Ectodermal cell (in vitro differentiated cells): ENCODE data around the gene PKN3.

Experiments
- H3K27ac ChIP-seq: 2 replicates; pipeline ENCODE4 v1.7.0; 2013; ENCODE audit warnings: mild to moderate bottlenecking, low read depth, low read length; ENCODE audit not compliant: insufficient read depth, poor library complexity, severe bottlenecking
- H3K27me3 ChIP-seq: 2 replicates; pipeline ENCODE4 v1.7.0; 2013; ENCODE audit warnings: mild to moderate bottlenecking, low read length; ENCODE audit not compliant: insufficient read depth, control insufficient read depth, poor library complexity, severe bottlenecking
- H3K36me3 ChIP-seq: one replicate; pipeline ENCODE4 v1.7.0; 2013; ENCODE audit warnings: low read length; ENCODE audit not compliant: control insufficient read depth, insufficient read depth
- H3K4me1 ChIP-seq: one replicate; pipeline ENCODE4 v1.7.0; 2013; ENCODE audit warnings: low read length; ENCODE audit not compliant: control insufficient read depth, insufficient read depth
- H3K4me3 ChIP-seq: 2 replicates; pipeline ENCODE4 v1.7.0; 2013; ENCODE audit warnings: low read depth, low read length, control low read depth; ENCODE audit not compliant: insufficient read depth
- H3K9me3 ChIP-seq: 2 replicates; pipeline ENCODE4 v1.7.0; 2013; ENCODE audit warnings: mild to moderate bottlenecking, low read length, moderate library complexity; ENCODE audit not compliant: control insufficient read depth
- WGBS, 2 experiments: methylation state at CpG; one replicate each; pipeline ENCODE4 v1.1.7; 2013; ENCODE audit warnings: missing lambda C conversion rate in 2 of 2; 5-methylcytosine and 5-hydroxymethylcytosine counted together

Gene PKN3

GRCh38 chr9:128743421-128743820, 41.1 kb downstream of the PKN3 start:
- Histone ChIP-seq H3K27me3 (no peaks in the 10 kb centered on the region), H3K36me3 (no peaks in the 10 kb centered on the region), H3K27ac (no peak overlapping the region), H3K4me1 (no peaks in the 10 kb centered on the region), H3K4me3 (no peak overlapping the region), H3K9me3 (no peaks in the 10 kb centered on the region)
- WGBS, 2 experiments = 92 to 100% methylated on average over 1 of the region's 1 CpG

GRCh38 chr9:128747241-128747640, 44.9 kb downstream of the PKN3 start:
- H3K9me3 ChIP-seq = no peaks in the 10 kb centered on the region
- H3K27ac ChIP-seq = no peak overlapping the region
- H3K4me1 ChIP-seq = no peaks in the 10 kb centered on the region
- H3K36me3 ChIP-seq = no peaks in the 10 kb centered on the region
- 100% methylated on average over 1 of the region's 1 CpG; no CpG with 5 or more reads in 1 of the 2 experiments for WGBS, 2 experiments
- H3K4me3 ChIP-seq = no peak overlapping the region
- H3K27me3 ChIP-seq = no peaks in the 10 kb centered on the region

- no peak overlapping the region for H3K4me3 ChIP-seq
- no peak overlapping the region for H3K27ac ChIP-seq
- H3K36me3 ChIP-seq = peaks cover 5% of the 10 kb centered on the region
- H3K9me3 ChIP-seq = no peaks in the 10 kb centered on the region
- no peaks in the 10 kb centered on the region for H3K27me3 ChIP-seq
- H3K4me1 ChIP-seq = no peaks in the 10 kb centered on the region
- 94 to 96% methylated on average over 22 of the region's 22 CpGs for WGBS, 2 experiments
Observed at GRCh38 chr9:128750926-128751595, 48.8 kb downstream of the PKN3 start.

- H3K27me3 ChIP-seq = no peaks in the 10 kb centered on the region
- H3K4me3 ChIP-seq = no peak overlapping the region
- peaks cover 5% of the 10 kb centered on the region for H3K36me3 ChIP-seq
- no peaks in the 10 kb centered on the region for H3K4me1 ChIP-seq
- WGBS, 2 experiments = 93 to 96% methylated on average over 16 of the region's 16 CpGs
- H3K27ac ChIP-seq = no peak overlapping the region
- H3K9me3 ChIP-seq = no peaks in the 10 kb centered on the region
Observed at GRCh38 chr9:128753627-128754026, 51.3 kb downstream of the PKN3 start.

GRCh38 chr9:128757602-128758001, 55.3 kb downstream of the PKN3 start:
- no peak overlapping the region for H3K27ac ChIP-seq
- 86 to 93% methylated on average over 6 of the region's 6 CpGs for WGBS, 2 experiments
- H3K36me3 ChIP-seq = peaks cover 3% of the 10 kb centered on the region
- H3K4me1 ChIP-seq = no peaks in the 10 kb centered on the region
- no peaks in the 10 kb centered on the region for H3K9me3 ChIP-seq
- H3K4me3 ChIP-seq = no peak overlapping the region
- H3K27me3 ChIP-seq = no peaks in the 10 kb centered on the region

- no peak overlapping the region for H3K27ac ChIP-seq
- no peak overlapping the region for H3K4me3 ChIP-seq
- WGBS, 2 experiments = 91 to 93% methylated on average over 9 of the region's 9 CpGs
- H3K4me1 ChIP-seq = no peaks in the 10 kb centered on the region
- no peaks in the 10 kb centered on the region for H3K9me3 ChIP-seq
- H3K36me3 ChIP-seq = no peaks in the 10 kb centered on the region
- no peaks in the 10 kb centered on the region for H3K27me3 ChIP-seq
Observed at GRCh38 chr9:128762671-128763449, 60.6 kb downstream of the PKN3 start.

GRCh38 chr9:128764361-128764760, 62.1 kb downstream of the PKN3 start:
- no peaks in the 10 kb centered on the region for H3K4me1 ChIP-seq
- H3K9me3 ChIP-seq = no peaks in the 10 kb centered on the region
- H3K27ac ChIP-seq = no peak overlapping the region
- WGBS, 2 experiments = 89 to 91% methylated on average over 6 of the region's 6 CpGs
- H3K4me3 ChIP-seq = no peak overlapping the region
- H3K36me3 ChIP-seq = no peaks in the 10 kb centered on the region
- H3K27me3 ChIP-seq = no peaks in the 10 kb centered on the region

- Histone ChIP-seq H3K27me3 (no peaks in the 10 kb centered on the region), H3K4me3 (no peak overlapping the region), H3K4me1 (no peaks in the 10 kb centered on the region), H3K27ac (no peak overlapping the region), H3K36me3 (no peaks in the 10 kb centered on the region), H3K9me3 (no peaks in the 10 kb centered on the region)
- 92 to 93% methylated on average over 3 of the region's 3 CpGs for WGBS, 2 experiments
Observed at GRCh38 chr9:128765499-128765898, 63.2 kb downstream of the PKN3 start.

- Histone ChIP-seq H3K4me3 (no peak overlapping the region), H3K4me1 (peaks cover 5% of the 10 kb centered on the region), H3K27me3 (no peaks in the 10 kb centered on the region), H3K9me3 (no peaks in the 10 kb centered on the region), H3K36me3 (no peaks in the 10 kb centered on the region), H3K27ac (no peak overlapping the region)
- 94 to 96% methylated on average over 6 of the region's 6 CpGs for WGBS, 2 experiments
Observed at GRCh38 chr9:128768606-128769005, 66.3 kb downstream of the PKN3 start.
